Stomach (tissue), 4 donors: ENCODE data around the gene FBXO2.

Experiments
- CTCF ChIP-seq, 7 experiments: fragments of 450-650 bp in 4 of 7; fragments of 200-600 bp in 3 of 7; sonication (generic) in 3 of 7; IDR thresholded peaks; one replicate each; pipeline ENCODE4 v1.5.1; 2016 to 2019; ENCODE audit warnings: antibody characterized with exemption in 7 of 7, control low read depth in 2 of 7, mild to moderate bottlenecking in 1 of 7
- EP300 ChIP-seq: sonication (generic); formaldehyde crosslinking; IDR thresholded peaks from one replicate; pipeline ENCODE4 v1.6.1; 2017; ENCODE audit warnings: antibody characterized with exemption

GRCh38 chr1:11670747-11671146 lies 16.5 kb upstream of the FBXO2 start:
- TF ChIP-seq CTCF (IDR thresholded peaks at IDR 0.05) (no peak), EP300 (no peak)
